ENCODE data around the gene SUN3. TPM values are rescaled to one million over a fixed set of nuclear protein-coding genes. Genes with fewer than 3 reads are reported as not detected.

Gene SUN3
- total and polyA plus RNA-seq, 2 of the 13 experiments (the other 11 are each of a cell fraction or from before 2014, with no cell fraction given), result not detected

DNA sequence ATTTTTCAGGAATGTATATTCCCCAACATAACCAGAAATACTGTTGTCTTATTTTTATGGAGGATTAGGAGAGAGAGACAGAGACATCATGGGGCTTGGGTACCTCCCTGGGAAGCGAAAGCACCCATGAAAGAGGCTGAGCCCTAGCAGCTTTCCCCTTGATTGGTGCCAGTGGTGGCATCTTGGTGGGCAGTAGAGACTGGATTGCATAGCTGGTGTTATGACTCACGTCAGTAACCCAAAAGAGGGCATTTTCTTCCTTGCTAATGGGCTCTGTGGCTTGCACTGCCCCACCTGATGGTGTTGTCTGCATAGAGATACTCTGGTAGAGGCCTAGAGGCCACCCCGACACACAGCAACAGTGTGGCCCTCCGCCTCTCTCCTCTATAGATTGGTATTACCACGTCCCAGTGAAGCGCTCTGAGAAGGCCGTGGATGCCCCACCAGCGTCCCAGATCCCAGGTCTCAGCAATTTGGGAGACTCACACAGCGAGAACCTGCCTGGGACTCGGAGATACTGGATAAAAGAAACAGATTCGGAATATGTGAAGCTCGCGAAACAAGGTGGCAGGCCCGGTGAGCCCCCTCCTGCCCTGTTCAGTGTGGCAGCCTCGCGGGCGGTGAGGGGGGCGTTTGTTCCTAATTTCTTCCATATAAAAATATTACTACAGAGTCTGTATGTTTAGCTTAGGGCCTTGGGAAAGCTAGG, 12.2 kb upstream of the SUN3 start:
- H3K9ac ChIP-seq (ENCODE audit: insufficient read depth, low read depth, low read length), result no peak overlapping the region
- TF ChIP-seq MIER3 (CRISPR knock-in tag; IDR thresholded peaks at IDR 0.05; ENCODE audit: borderline replicate concordance), result no peak
- TF ChIP-seq, protein P1, sequence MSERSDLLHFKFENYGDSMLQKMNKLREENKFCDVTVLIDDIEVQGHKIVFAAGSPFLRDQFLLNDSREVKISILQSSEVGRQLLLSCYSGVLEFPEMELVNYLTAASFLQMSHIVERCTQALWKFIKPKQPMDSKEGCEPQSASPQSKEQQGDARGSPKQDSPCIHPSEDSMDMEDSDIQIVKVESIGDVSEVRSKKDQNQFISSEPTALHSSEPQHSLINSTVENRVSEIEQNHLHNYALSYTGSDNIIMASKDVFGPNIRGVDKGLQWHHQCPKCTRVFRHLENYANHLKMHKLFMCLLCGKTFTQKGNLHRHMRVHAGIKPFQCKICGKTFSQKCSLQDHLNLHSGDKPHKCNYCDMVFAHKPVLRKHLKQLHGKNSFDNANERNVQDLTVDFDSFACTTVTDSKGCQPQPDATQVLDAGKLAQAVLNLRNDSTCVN (CRISPR knock-in tag; IDR thresholded peaks at IDR 0.05; ENCODE audit: borderline replicate concordance), result no peak
- TF ChIP-seq, protein P2, sequence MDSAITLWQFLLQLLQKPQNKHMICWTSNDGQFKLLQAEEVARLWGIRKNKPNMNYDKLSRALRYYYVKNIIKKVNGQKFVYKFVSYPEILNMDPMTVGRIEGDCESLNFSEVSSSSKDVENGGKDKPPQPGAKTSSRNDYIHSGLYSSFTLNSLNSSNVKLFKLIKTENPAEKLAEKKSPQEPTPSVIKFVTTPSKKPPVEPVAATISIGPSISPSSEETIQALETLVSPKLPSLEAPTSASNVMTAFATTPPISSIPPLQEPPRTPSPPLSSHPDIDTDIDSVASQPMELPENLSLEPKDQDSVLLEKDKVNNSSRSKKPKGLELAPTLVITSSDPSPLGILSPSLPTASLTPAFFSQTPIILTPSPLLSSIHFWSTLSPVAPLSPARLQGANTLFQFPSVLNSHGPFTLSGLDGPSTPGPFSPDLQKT (CRISPR knock-in tag; IDR thresholded peaks at IDR 0.05; ENCODE audit: borderline replicate concordance), result no peak
- no peak for TF ChIP-seq MTF2 (CRISPR knock-in tag; IDR thresholded peaks at IDR 0.05; ENCODE audit: borderline replicate concordance)
- no peak for TF ChIP-seq ZNF33B (CRISPR knock-in tag; IDR thresholded peaks at IDR 0.05)
- no peak for TF ChIP-seq ZBTB7A (CRISPR knock-in tag; IDR thresholded peaks at IDR 0.05)
- TF ChIP-seq, protein P3, sequence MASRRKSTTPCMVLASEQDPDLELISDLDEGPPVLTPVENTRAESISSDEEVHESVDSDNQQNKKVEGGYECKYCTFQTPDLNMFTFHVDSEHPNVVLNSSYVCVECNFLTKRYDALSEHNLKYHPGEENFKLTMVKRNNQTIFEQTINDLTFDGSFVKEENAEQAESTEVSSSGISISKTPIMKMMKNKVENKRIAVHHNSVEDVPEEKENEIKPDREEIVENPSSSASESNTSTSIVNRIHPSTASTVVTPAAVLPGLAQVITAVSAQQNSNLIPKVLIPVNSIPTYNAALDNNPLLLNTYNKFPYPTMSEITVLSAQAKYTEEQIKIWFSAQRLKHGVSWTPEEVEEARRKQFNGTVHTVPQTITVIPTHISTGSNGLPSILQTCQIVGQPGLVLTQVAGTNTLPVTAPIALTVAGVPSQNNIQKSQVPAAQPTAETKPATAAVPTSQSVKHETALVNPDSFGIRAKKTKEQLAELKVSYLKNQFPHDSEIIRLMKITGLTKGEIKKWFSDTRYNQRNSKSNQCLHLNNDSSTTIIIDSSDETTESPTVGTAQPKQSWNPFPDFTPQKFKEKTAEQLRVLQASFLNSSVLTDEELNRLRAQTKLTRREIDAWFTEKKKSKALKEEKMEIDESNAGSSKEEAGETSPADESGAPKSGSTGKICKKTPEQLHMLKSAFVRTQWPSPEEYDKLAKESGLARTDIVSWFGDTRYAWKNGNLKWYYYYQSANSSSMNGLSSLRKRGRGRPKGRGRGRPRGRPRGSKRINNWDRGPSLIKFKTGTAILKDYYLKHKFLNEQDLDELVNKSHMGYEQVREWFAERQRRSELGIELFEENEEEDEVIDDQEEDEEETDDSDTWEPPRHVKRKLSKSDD (CRISPR knock-in tag; IDR thresholded peaks at IDR 0.05; ENCODE audit: low read depth), result no peak
- no peak for TF ChIP-seq MYNN (CRISPR knock-in tag; IDR thresholded peaks at IDR 0.05; ENCODE audit: low read depth)
- no peak for TF ChIP-seq ETV6 (CRISPR knock-in tag; conservative IDR thresholded peaks at IDR 0.05)
- BruUV-seq (replicated peaks), result no TSS peak
- CTCF ChIA-PET (ENCODE audit: low intra/inter-chr PET ratio, low total read pairs), result no interaction called here
- DNase-seq (ENCODE audit: low spot score) (no peak), FAIRE-seq (no peak), ATAC-seq (peak; percentile 54)
- no peaks in the 10 kb centered on the region for H3K79me2 ChIP-seq (ENCODE audit: insufficient read depth, low read length)
- in situ Hi-C loops (cut with HindIII; ENCODE audit: extremely low pct_ligation_motif_present, low pct_unique_long_range_greater_than_20kb) (no loop called here), intact Hi-C loops (cut with micrococcal nuclease; ENCODE audit: unreplicated experiment) (no loop called here)
- H3K4me1 ChIP-seq (ENCODE audit: insufficient read depth, low read length), result peaks cover 2% of the 10 kb centered on the region
- no peak overlapping the region for H3K27ac ChIP-seq (ENCODE audit: extremely low read length, insufficient read depth, low read length)
- peaks cover 6 to 63% of the 10 kb centered on the region in 2 experiments; a peak in 4 of 5 replicates for H3K27me3 ChIP-seq (ENCODE audit: control insufficient read depth in 1 of 2, insufficient read depth in 2 of 2, low read length in 2 of 2)
- H3K4me2 ChIP-seq (ENCODE audit: low read depth, low read length), result no peak overlapping the region
- H2AFZ ChIP-seq (ENCODE audit: low read length), result no peak overlapping the region
- no peaks in the 10 kb centered on the region for H3K9me3 ChIP-seq (ENCODE audit: low read length)
- POLR2A ChIA-PET, result no interaction called here
- H3K36me3 ChIP-seq (replicated peaks in 1 of 2; ENCODE audit: control insufficient read depth in 1 of 2, insufficient read depth in 2 of 2, low read length in 2 of 2), result no peaks in the 10 kb centered on the region
- no peak overlapping the region for H3K4me3 ChIP-seq (replicated peaks in 1 of 3; ENCODE audit: insufficient read depth in 1 of 3, low read depth in 2 of 3, low read length in 3 of 3)
- WGBS (ENCODE audit: low lambda C conversion rate), result 11% methylated on average over 17 of the region's 18 CpGs
- H4K20me1 ChIP-seq (ENCODE audit: insufficient read depth, low read length), result no peaks in the 10 kb centered on the region

Data from HepG2 (cell line).